IMR-90 (cell line): ENCODE results near the gene RABEP1. TPM values are rescaled to one million over a fixed set of nuclear protein-coding genes. Genes with fewer than 3 reads are reported as not detected.

ENCODE experiments used
- ATAC-seq: fragments of 200-7000 bp; cut with Tn5 transposase; 2 replicates; pipeline ENCODE4 v1.9.1; 2020; ENCODE audit warnings: low read depth, mild to moderate bottlenecking, moderate library complexity
- BruUV-seq: library from RNA; stranded (reverse); fragments of 400-500 nt; replicated peaks from 2 replicates; lab custom pipeline; 2021; lab: Mats Ljungman, UMichigan
- CTCF ChIA-PET: fragments of 300-600 bp; formaldehyde crosslinking; extraction: SDS; loops from one replicate; lab custom pipeline; 2021; ENCODE audit warnings: antibody characterized with exemption; lab: Yijun Ruan, JAX
- POLR2A ChIA-PET: fragments of 300-600 bp; sonication (Branson Sonifier 250); formaldehyde crosslinking; loops from one replicate; lab custom pipeline; 2022; ENCODE audit warnings: antibody characterized with exemption; ENCODE audit not compliant: unreplicated experiment; lab: Charles Lee
- DNase-seq: peaks from one replicate; pipeline ENCODE4 v3.0.0; 2013
- H2AFZ ChIP-seq: replicated peaks from 2 replicates; pipeline ENCODE3; 2013; ENCODE audit warnings: low read length, mild to moderate bottlenecking; ENCODE audit not compliant: poor library complexity
- H2AK5ac ChIP-seq: 2 replicates; pipeline ENCODE4 v1.6.1; 2013; ENCODE audit warnings: low read depth, low read length, inconsistent platforms
- H2AK9ac ChIP-seq: replicated peaks from 2 replicates; pipeline ENCODE3; 2013; ENCODE audit warnings: mild to moderate bottlenecking, low read depth, low read length, moderate library complexity; ENCODE audit not compliant: poor library complexity
- H2BK120ac ChIP-seq: 2 replicates; pipeline ENCODE4 v1.6.1; 2013; ENCODE audit warnings: low read depth, low read length, inconsistent platforms
- H2BK15ac ChIP-seq: 3 replicates; pipeline ENCODE4 v1.6.1; 2013; ENCODE audit warnings: low read depth, low read length, inconsistent platforms
- H2BK20ac ChIP-seq: 2 replicates; pipeline ENCODE4 v1.6.1; 2013; ENCODE audit warnings: low read depth, mild to moderate bottlenecking, inconsistent platforms, low read length, moderate library complexity
- H2BK5ac ChIP-seq: 2 replicates; pipeline ENCODE4 v1.6.1; 2013; ENCODE audit warnings: mild to moderate bottlenecking, low read depth, low read length, inconsistent platforms; ENCODE audit not compliant: poor library complexity, severe bottlenecking
- H3K14ac ChIP-seq: replicated peaks from 2 replicates; pipeline ENCODE4 v1.6.1; 2013; ENCODE audit warnings: low read depth, low read length, inconsistent platforms
- H3K18ac ChIP-seq: 2 replicates; pipeline ENCODE4 v1.6.1; 2013; ENCODE audit warnings: low read depth, low read length, control low read depth
- H3K23ac ChIP-seq: 2 replicates; pipeline ENCODE4 v1.6.1; 2013; ENCODE audit warnings: low read depth, low read length, inconsistent platforms
- H3K27ac ChIP-seq: 2 replicates; pipeline ENCODE4 v1.5.1; 2013; ENCODE audit warnings: mild to moderate bottlenecking, control low read depth, low read length; ENCODE audit not compliant: insufficient read depth
- H3K27me3 ChIP-seq: 2 replicates; pipeline ENCODE4 v1.6.1; 2013; ENCODE audit warnings: low read length; ENCODE audit not compliant: control insufficient read depth, insufficient read depth
- H3K36me3 ChIP-seq: 2 replicates; pipeline ENCODE4 v1.6.1; 2013; ENCODE audit warnings: low read length, mixed read lengths; ENCODE audit not compliant: control insufficient read depth, insufficient read depth
- H3K4ac ChIP-seq: 2 replicates; pipeline ENCODE4 v1.6.1; 2013; ENCODE audit warnings: low read depth, low read length, inconsistent platforms
- H3K4me1 ChIP-seq: 2 replicates; pipeline ENCODE4 v1.6.1; 2013; ENCODE audit warnings: low read length, mixed read lengths; ENCODE audit not compliant: control insufficient read depth, insufficient read depth
- H3K4me2 ChIP-seq: 2 replicates; pipeline ENCODE4 v1.6.1; 2013; ENCODE audit warnings: low read depth, mild to moderate bottlenecking, control low read depth, low read length, moderate library complexity
- H3K4me3 ChIP-seq: 2 replicates; pipeline ENCODE4 v1.5.1; 2013; ENCODE audit warnings: low read depth, mild to moderate bottlenecking, control low read depth, low read length, moderate library complexity; ENCODE audit not compliant: insufficient read depth
- H3K56ac ChIP-seq: 2 replicates; pipeline ENCODE4 v1.6.1; 2013; ENCODE audit warnings: low read length, inconsistent platforms; ENCODE audit not compliant: insufficient read depth; ENCODE audit errors: extremely low read depth
- H3K79me1 ChIP-seq, 2 experiments: 2 replicates each; pipeline ENCODE4 v1.6.1; 2013; ENCODE audit warnings: low read length in 2 of 2, inconsistent platforms in 1 of 2, low read depth in 1 of 2
- H3K9ac ChIP-seq: 2 replicates; pipeline ENCODE4 v1.6.1; 2013; ENCODE audit warnings: low read depth, low read length, control low read depth
- H3K9me1 ChIP-seq: 2 replicates; pipeline ENCODE4 v1.6.1; 2013; ENCODE audit warnings: low read length, inconsistent platforms; ENCODE audit not compliant: insufficient read depth
- H3K9me3 ChIP-seq: 2 replicates; pipeline ENCODE4 v1.6.1; 2013; ENCODE audit warnings: low read length; ENCODE audit not compliant: control insufficient read depth, insufficient read depth
- H4K20me1 ChIP-seq: 2 replicates; pipeline ENCODE4 v1.6.1; 2013; ENCODE audit warnings: low read length, inconsistent platforms; ENCODE audit not compliant: insufficient read depth
- H4K5ac ChIP-seq: 2 replicates; pipeline ENCODE4 v1.6.1; 2013; ENCODE audit warnings: mild to moderate bottlenecking, low read depth, low read length, control low read depth
- H4K8ac ChIP-seq, 2 experiments: 2 replicates each; pipeline ENCODE4 v1.6.1; 2013; ENCODE audit warnings: low read depth in 2 of 2, low read length in 2 of 2, control low read depth in 1 of 2, inconsistent platforms in 1 of 2
- H4K91ac ChIP-seq: 2 replicates; pipeline ENCODE4 v1.6.1; 2013; ENCODE audit warnings: low read depth, low read length, inconsistent platforms; ENCODE audit not compliant: insufficient read depth
- BHLHE40 ChIP-seq: fragments of 150-350 bp; IDR thresholded peaks from 2 replicates; pipeline ENCODE4 v1.6.1; 2016; ENCODE audit warnings: mild to moderate bottlenecking, low read depth, low read length
- CEBPB ChIP-seq: IDR thresholded peaks from 2 replicates; pipeline ENCODE4 v1.6.1; 2012; ENCODE audit warnings: low read depth, low read length, improper control_type of control experiment
- CHD1 ChIP-seq: IDR thresholded peaks from 2 replicates; pipeline ENCODE4 v1.6.1; 2012; ENCODE audit warnings: low read depth, low read length, improper control_type of control experiment
- MAFK ChIP-seq: IDR thresholded peaks from 2 replicates; pipeline ENCODE4 v1.6.1; 2012; ENCODE audit warnings: low read depth, low read length, improper control_type of control experiment
- NFE2L2 ChIP-seq: fragments of 150-350 bp; IDR thresholded peaks from 2 replicates; pipeline ENCODE4 v1.6.1; 2016; ENCODE audit warnings: low read depth, mild to moderate bottlenecking, low read length
- POLR2A ChIP-seq: IDR thresholded peaks from 2 replicates; pipeline ENCODE4 v1.6.1; 2012; ENCODE audit warnings: mild to moderate bottlenecking, low read depth, low read length
- RAD21 ChIP-seq: IDR thresholded peaks from 2 replicates; pipeline ENCODE4 v1.6.1; 2012; ENCODE audit warnings: low read length, improper control_type of control experiment
- WGBS, 2 experiments: methylation state at CpG; one replicate each; pipeline versions ENCODE4 v1.1.5 to v1.1.7; 2013; ENCODE audit warnings: missing lambda C conversion rate in 2 of 2; ENCODE audit not compliant: insufficient read length in 1 of 2; ENCODE audit errors: extremely low coverage in 2 of 2; 5-methylcytosine and 5-hydroxymethylcytosine counted together
- dilution Hi-C: fragments of 300-500 bp; cut with HindIII; formaldehyde crosslinking; loops from one replicate; pipeline ENCODE4 v1.14.3; 2018; ENCODE audit warnings: low sequenced_read_pairs; ENCODE audit not compliant: unreplicated experiment
- in situ Hi-C: fragments of 300-500 bp; cut with MboI; formaldehyde crosslinking; loops from 3 replicates; pipeline ENCODE4 v1.14.3; 2019; ENCODE audit warnings: low sequenced_read_pairs, inconsistent platforms, mixed read lengths
- intact Hi-C: fragments of 100-400 bp; cut with micrococcal nuclease; formaldehyde crosslinking; loops from 2 replicates; pipeline ENCODE4 v1.10.0; 2022
- polyA plus RNA-seq, 3 experiments: library from polyadenylated mRNA; depleted of rRNA; stranded (reverse); fragments of >200 nt; gene quantifications; 2 replicates each; pipeline ENCODE4 v1.2.3, GENCODE V29; 2012; ENCODE audit warnings: low replicate concordance in 1 of 3
- total RNA-seq: library from RNA; depleted of rRNA; stranded (reverse); fragments of >200 nt; gene quantifications from 2 replicates; pipeline ENCODE4 v1.2.3, GENCODE V29; 2012

The RABEP1 gene
- total and polyA plus RNA-seq, 2 of the 4 experiments (the other 2 are of a cell fraction): 15.3 to 38.2 TPM

DNA sequence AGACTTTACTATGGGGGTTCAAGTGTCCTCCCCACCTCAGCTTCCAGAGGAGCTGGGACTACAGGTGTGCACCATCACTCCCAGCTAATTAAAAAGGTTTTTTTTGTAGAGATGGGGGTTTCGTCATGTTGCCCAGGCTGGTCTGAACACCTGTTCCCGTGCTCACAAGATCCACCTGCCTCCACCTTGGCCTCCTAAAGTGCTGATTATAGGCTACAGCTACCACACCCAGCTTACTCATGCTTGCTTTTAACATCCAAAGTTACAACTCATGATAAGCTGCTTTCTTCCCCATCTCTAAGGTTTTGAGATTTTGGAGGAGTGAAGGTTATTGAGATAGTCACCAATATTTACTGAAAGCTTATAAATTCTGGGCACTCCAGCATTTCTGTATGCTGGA is 134.8 kb downstream of the RABEP1 start:
- peaks cover 10% of the 10 kb centered on the region for H3K9me1 ChIP-seq
- H4K91ac ChIP-seq: no peak overlapping the region
- H3K4me1 ChIP-seq: peaks cover 8% of the 10 kb centered on the region
- H2BK120ac ChIP-seq: no peak overlapping the region
- DNase-seq (no peak), ATAC-seq (no peak)
- H3K4me3 ChIP-seq: no peak overlapping the region
- H3K36me3 ChIP-seq: peaks cover 12% of the 10 kb centered on the region
- BruUV-seq: no TSS peak
- intact Hi-C loops: loop anchor here (10.0 kb wide), 1 partner anchor 132 kb away; the partner anchor contains the start of gene RABEP1
- no peak overlapping the region for H2AK5ac ChIP-seq
- no peak overlapping the region for H3K27ac ChIP-seq
- no peak overlapping the region for H3K14ac ChIP-seq
- H2BK20ac ChIP-seq: no peak overlapping the region
- CTCF ChIA-PET: interaction anchor here (0.6 kb wide), 1 partner anchor 19 kb away, joined by 4 read pairs; no protein-coding TSS in a partner anchor
- no CpG with 5 or more reads among the region's 2 CpGs for WGBS, 2 experiments
- H4K8ac ChIP-seq: no peak overlapping the region
- dilution Hi-C loops: no loop called here
- H4K5ac ChIP-seq: no peak overlapping the region
- H3K27me3 ChIP-seq: no peaks in the 10 kb centered on the region
- H2BK5ac ChIP-seq: no peak overlapping the region
- no peak overlapping the region for H3K4ac ChIP-seq
- H3K9me3 ChIP-seq: no peaks in the 10 kb centered on the region
- no peak overlapping the region for H3K23ac ChIP-seq
- no peak overlapping the region for H2BK15ac ChIP-seq
- H2AK9ac ChIP-seq: no peak overlapping the region
- H3K4me2 ChIP-seq: no peak overlapping the region
- POLR2A ChIA-PET: no interaction called here
- no peak overlapping the region for H3K18ac ChIP-seq
- no peak overlapping the region for H3K9ac ChIP-seq
- no peak overlapping the region for H3K56ac ChIP-seq
- no peak for TF ChIP-seq RAD21
- no peak for TF ChIP-seq NFE2L2
- TF ChIP-seq CEBPB: no peak
- no peak for TF ChIP-seq CHD1
- TF ChIP-seq POLR2A: no peak
- no peak for TF ChIP-seq MAFK
- no peak for TF ChIP-seq BHLHE40
- H4K20me1 ChIP-seq: peaks cover 17% of the 10 kb centered on the region; the same call in 1 of the 2 replicates
- peaks cover 33 to 62% of the 10 kb centered on the region in 2 experiments for H3K79me1 ChIP-seq
- in situ Hi-C loops: no loop called here
- H2AFZ ChIP-seq: no peak overlapping the region
